ENCODE measurements around the gene FRMD1. TPM values are rescaled to one million over a fixed set of nuclear protein-coding genes. Genes with fewer than 3 reads are reported as not detected.

Gene FRMD1
- total RNA-seq, 1 experiment from 2014 or later = not detected

DNA sequence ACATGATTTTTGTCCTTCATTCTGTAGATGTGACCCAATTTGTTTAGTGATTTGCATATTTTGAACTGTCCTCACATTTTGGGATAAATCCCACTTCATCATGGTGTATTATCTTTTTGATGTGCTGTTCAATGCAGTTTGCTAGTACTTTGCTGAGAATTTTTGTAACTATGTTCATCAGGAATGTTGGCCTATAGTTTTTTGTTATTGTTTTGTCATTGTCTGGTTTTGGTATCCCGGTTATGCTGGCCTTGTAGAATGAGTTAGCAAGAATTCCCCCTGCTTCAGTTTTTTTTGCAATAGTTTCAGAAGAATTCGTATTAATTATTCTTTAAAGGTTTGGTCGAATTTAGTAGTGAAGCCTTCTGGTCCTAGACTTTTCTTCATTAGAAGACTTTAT is 69.7 kb downstream of the FRMD1 start:
- Histone ChIP-seq H3K4me1 (peaks cover 15% of the 10 kb centered on the region), H3K9me3 (replicated peaks) (peaks cover 19% of the 10 kb centered on the region), H3K4me3 (no peak overlapping the region), H3K27me3 (no peaks in the 10 kb centered on the region), H3K27ac (no peak overlapping the region), H3K36me3 (no peaks in the 10 kb centered on the region)
- no peak for DNase-seq

DNA sequence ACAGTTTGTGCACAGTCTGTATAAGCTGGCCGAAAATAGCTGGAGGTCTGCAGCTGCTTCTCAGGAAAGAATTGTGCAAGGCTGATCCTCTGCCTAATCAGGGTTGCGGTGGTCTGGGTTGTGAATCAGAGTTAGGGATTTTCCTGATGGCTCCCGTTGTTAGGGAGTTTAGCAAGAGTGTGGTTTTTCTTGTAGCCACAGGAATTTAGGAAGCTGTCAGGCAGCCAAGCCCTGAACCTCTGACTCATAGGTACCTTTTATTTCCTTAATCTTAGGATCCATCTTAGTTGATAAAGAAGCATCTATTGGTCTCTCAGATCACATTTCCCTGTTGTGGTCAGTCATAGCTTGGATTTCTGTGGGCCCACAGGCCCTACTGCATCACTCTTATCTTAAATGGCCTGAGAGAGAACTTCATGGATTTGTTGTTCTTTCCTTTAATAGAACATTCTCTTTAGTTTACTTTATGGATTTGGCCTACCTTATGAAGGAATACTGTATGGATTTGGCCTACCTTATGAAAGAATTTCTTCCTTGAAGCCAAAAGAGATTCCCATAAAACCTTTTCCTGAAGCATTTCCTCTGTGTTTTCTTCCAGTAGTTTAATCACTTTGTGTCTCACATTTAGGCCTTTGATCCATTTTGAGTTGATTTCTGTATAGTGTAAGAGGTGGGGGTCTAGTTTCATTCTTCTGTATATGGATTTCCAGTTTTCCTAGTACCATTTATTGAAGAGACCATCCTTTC is 71.2 kb downstream of the FRMD1 start:
- Histone ChIP-seq H3K4me1 (peaks cover 15% of the 10 kb centered on the region), H3K4me3 (no peak overlapping the region), H3K27me3 (no peaks in the 10 kb centered on the region), H3K9me3 (replicated peaks) (peaks cover 18% of the 10 kb centered on the region), H3K36me3 (no peaks in the 10 kb centered on the region), H3K27ac (peak overlapping the region; percentile 5; the same call in 1 of the 2 replicates)
- peak; percentile 93 to 97 for DNase-seq

DNA sequence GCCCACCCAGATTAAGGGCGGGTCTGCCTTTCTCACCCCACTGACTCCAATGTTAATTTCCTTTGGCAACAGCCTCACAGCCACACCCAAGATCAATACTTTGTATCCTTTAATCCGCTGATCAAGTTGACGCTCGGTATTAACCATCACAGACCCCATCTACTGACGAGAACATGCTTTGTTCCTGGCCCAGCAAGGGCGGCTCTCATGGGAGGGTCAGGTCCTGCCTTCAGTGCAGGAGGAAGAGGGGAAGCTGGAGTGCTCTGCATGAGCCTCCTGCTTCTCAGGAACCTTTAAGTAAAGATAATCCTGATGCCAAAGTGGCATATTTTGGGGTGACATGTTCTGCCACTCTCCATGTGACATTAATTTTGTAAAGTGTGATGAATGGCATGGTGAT is 73.2 kb downstream of the FRMD1 start:
- Histone ChIP-seq H3K4me1 (peaks cover 15% of the 10 kb centered on the region), H3K27ac (no peak overlapping the region), H3K36me3 (no peaks in the 10 kb centered on the region), H3K27me3 (no peaks in the 10 kb centered on the region), H3K4me3 (no peak overlapping the region), H3K9me3 (replicated peaks) (peaks cover 7% of the 10 kb centered on the region)
- no peak for DNase-seq

DNA sequence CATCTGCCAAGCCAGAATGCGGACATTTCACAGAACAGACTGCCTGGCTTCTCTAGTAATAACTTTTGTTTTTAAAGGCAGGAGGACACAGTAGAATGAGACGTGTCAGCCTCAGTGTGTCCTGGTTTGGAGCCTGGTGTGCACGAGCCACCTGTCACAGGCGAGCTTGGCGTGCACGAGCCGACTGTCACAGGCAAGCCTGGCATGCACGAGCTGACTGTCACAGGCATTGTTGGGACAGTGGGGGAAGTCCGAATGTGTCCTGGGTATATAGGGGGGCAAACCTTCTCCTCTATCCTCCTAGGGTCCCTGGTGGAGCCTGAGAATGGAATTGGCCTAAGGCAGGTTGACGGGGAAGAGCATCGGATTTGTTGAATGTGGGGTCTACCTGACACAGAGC is 74.1 kb downstream of the FRMD1 start:
- H3K4me1 ChIP-seq = peaks cover 15% of the 10 kb centered on the region
- DNase-seq = no peak
- H3K36me3 ChIP-seq = no peaks in the 10 kb centered on the region
- H3K4me3 ChIP-seq = no peak overlapping the region
- no peaks in the 10 kb centered on the region for H3K27me3 ChIP-seq
- no peak overlapping the region for H3K27ac ChIP-seq
- peaks cover 5% of the 10 kb centered on the region; the same call in 1 of the 2 replicates for H3K9me3 ChIP-seq (replicated peaks)

DNA sequence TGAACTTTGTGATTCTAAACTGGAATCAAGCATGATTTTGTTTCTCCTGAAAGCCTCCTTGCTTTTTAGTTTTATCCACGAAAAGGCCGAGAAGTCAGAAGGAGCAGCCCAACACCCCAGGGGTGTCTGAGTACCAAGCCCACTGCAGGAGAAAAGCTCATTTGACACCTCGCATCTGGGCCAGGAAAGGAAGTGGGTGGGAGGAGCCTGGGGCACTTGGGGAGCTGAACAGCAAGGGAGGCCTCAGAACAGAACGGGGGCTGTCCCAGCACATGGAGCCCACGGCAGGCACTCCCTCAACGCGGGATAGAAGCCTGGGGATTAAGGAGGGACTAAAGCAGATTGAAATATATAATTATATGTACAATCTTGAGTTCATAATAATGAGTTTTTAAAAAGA is 75.0 kb downstream of the FRMD1 start:
- no peak overlapping the region for H3K27ac ChIP-seq
- H3K27me3 ChIP-seq = no peaks in the 10 kb centered on the region
- H3K9me3 ChIP-seq (replicated peaks) = no peaks in the 10 kb centered on the region
- H3K36me3 ChIP-seq = no peaks in the 10 kb centered on the region
- H3K4me3 ChIP-seq = no peak overlapping the region
- peaks cover 15% of the 10 kb centered on the region for H3K4me1 ChIP-seq
- DNase-seq = no peak

Other genes with a start within 250 kb of the FRMD1 start
- gene KIF25, start 81.5 kb downstream of the FRMD1 start, total RNA-seq (2014; rRNA removed; shearing (Covaris generic)) = 0.51 TPM in 1 of 2 replicates, not detected in the other
- gene DACT2, start 240.6 kb upstream of the FRMD1 start, total RNA-seq (2014; rRNA removed; shearing (Covaris generic)) = not detected in 2 replicates